Right renal pelvis (tissue), 4 donors: Measurements from ENCODE around the gene DNAH10. TPM values are rescaled to one million over a fixed set of nuclear protein-coding genes. Genes with fewer than 3 reads are reported as not detected.
A peak's percentile ranks its signal among the peaks of the same experiment; 100 is the strongest.

Source experiments
- DNase-seq, 4 donors: peaks; one replicate each; pipeline ENCODE4 v3.0.0-alpha.2; 2013; ENCODE audit warnings: low read depth in 4 of 4, low spot score in 3 of 4, missing footprints in 1 of 4
- polyA plus RNA-seq, 4 donors: library from polyadenylated mRNA; unstranded; fragments of 120-200 nt; gene quantifications; one replicate each; pipeline ENCODE4 v1.2.1, GENCODE V29; 2013; ENCODE audit not compliant: insufficient read length in 4 of 4

The DNAH10 gene, protein sequence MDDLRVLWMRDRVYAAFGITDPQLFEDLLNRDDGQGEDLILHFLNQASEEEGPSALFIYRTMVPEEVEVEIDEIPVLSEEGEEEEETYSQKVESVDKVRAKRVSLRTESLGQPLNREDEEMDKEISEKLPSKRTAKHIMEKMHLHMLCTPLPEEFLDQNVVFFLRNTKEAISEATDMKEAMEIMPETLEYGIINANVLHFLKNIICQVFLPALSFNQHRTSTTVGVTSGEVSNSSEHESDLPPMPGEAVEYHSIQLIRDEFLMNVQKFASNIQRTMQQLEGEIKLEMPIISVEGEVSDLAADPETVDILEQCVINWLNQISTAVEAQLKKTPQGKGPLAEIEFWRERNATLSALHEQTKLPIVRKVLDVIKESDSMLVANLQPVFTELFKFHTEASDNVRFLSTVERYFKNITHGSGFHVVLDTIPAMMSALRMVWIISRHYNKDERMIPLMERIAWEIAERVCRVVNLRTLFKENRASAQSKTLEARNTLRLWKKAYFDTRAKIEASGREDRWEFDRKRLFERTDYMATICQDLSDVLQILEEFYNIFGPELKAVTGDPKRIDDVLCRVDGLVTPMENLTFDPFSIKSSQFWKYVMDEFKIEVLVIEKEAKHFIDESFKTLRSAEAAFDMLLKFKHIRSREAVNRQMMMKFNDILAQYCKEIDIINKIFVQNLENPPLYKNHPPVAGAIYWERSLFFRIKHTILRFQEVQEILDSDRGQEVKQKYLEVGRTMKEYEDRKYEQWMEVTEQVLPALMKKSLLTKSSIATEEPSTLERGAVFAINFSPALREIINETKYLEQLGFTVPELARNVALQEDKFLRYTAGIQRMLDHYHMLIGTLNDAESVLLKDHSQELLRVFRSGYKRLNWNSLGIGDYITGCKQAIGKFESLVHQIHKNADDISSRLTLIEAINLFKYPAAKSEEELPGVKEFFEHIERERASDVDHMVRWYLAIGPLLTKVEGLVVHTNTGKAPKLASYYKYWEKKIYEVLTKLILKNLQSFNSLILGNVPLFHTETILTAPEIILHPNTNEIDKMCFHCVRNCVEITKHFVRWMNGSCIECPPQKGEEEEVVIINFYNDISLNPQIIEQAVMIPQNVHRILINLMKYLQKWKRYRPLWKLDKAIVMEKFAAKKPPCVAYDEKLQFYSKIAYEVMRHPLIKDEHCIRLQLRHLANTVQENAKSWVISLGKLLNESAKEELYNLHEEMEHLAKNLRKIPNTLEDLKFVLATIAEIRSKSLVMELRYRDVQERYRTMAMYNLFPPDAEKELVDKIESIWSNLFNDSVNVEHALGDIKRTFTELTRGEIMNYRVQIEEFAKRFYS (N-terminal part only)
- polyA plus RNA-seq = 1 to 10 TPM; 4.5 to 5.5 (median 4.8) TPM

DNA sequence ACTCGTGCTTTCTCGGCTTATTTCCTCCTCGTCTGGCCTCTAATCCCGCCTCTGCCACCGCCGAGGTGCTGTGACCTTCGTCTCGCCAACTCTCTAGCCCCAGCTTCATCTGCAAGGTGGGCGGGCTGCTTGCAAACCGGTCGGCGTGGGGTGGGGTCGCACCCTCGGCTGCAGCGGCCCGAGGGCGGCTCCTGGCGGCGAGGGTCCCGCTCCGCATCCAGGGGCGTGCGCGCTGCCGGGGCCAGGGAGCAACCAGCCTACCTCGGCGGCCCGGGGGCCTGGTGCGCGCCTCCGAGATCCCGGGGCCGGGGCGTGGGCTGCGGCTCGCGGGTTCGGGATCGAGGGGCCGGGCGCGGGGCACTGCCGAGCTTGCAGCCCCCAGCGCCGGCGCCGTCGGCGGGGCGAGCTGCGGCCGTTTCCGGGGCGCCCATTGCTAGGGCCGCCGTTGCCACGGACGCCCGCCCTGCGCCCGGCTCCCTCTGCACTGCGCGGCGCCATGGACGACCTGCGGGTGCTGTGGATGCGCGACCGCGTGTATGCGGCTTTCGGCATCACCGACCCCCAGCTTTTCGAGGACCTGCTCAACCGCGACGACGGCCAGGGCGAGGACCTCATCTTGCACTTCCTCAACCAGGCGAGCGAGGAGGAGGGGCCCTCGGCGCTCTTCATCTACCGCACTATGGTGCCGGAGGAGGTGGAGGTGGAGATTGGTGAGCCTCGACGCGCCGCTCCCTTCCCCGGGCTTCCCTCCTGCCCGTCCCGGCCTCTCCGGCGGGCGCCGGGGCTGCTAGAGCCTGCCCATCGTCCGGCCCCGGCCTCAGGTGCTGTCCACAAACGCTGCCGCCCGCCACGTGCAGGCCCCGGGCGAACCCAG is at the start of gene DNAH10:
DNAH10 (plus strand) TSS at position 461 of the 874 bp plus-strand sequence; CDS start at position 497, 36 bp downstream.
- DNase-seq = peak; percentile 18 to 35 (median 31)

DNA sequence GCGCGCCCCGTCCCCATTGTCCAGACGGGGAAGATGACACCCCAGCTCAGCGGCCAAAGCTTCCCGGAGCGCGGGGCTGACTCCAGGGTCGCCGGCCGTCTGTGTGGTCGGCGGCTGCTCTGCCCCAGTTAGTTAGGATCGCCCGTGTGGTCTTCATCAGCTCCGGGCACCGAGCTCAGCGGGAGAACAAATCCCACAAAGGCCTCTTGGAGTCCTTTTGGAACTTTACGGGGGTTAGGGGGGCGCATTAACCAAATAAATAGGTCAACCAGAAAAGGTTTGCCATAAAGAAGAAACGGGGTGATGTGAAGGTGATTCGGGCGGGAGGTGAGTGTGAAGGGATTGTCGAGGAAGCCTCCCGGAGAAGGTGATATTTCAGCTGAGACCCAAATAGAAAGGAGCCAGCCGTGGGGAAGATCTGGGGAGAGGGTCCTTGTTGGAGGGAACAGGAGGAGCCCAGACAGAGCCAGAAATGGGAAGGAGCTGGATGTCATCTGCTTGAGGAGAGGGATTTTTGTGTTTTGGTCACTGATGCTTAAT is 49.3 kb upstream of the DNAH10 start:
- DNase-seq = no peak

DNA sequence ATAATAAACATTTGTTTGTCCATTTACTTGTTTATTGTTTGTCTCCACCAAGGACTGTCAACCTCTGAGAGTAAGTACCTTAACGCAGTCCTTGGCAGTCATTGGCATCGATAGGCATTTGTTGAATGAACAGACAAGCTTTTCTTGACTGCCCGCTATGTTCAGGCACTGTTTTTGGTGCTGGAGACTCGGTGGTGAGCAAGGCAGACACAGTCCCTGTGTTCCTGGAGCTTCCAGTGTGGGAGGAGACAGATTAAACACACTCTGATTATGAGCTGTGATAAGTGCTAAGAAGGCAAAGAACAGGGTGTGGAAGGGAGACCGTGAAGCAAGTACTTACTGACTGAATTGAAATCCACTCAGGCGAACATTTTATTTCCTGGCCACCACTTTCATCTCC is 48.7 kb upstream of the DNAH10 start:
- no peak for DNase-seq

DNA sequence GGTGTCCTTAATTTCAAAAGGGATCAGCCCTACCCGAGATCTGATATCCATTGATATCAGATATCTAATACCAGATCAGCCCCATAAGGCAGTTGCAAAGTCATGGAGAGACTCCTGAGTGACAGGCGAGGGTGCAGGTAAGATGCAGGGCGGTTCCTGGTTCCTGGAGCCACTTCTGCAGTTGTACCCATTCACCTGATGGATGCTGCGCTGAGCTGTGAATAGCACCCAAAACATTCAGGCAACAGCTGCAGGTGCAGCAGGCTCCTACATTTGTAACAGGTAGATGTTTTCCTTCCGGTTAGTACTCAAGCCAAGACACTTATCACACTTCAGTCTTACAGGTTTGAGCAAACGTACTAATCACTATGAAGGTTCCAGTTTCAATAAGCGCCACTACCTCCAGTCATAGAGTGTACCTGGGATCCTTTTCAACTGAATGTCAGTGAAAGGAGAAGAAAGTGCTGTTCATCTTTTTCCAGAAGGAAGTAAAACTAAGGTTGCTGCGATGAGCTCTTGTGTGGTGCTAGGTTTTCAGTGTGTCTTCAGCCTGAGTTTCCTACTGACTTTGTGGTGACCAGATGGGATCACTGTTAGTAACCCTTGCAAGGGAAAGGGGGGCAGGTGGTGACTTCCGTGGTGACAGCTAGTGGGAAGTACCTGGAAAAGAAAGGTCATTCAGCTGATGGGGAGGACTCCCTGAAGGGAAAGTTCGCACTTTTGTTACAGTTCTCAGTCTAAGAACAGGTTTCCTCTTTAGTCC is 48.1 kb upstream of the DNAH10 start:
- DNase-seq = no peak

DNA sequence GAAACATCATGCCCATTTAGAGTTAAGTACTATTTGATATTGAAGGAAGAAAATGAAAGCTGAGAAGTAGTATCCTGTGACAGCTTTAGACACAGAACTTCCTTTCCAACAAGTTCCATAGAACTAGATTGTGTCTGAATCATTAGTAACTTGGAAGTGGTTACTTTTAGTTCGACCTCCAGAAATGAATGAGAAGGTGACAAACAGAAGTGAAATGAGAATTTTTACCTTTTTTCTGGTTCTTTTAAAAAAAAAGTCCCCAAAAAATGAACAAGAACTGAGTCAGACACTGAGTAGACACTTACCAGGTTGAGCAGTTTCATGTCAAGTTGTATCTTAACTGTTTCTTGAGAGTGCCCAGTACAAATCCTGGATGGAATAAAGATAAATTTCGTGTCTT is 46.9 kb upstream of the DNAH10 start:
- DNase-seq = no peak

DNA sequence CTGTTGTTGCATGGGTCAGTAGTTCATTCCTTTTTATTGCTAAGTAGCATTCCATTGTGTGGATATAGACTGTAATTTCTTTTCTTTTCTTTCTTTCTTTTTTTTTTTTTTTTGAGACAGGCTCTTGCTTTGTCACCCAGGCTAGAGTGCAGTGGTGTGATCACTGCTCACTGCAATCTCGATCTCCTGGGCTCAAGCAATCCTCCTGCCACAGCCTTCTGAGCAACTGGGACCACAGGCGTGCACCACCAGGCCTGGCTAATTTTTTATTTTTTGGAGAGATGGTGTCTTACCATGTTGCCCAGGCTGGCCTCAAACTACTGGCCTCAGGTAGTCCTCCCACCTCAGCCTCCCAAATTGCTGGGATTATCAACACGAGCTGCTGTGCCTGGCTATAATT is 44.8 kb upstream of the DNAH10 start:
- DNase-seq = no peak

DNA sequence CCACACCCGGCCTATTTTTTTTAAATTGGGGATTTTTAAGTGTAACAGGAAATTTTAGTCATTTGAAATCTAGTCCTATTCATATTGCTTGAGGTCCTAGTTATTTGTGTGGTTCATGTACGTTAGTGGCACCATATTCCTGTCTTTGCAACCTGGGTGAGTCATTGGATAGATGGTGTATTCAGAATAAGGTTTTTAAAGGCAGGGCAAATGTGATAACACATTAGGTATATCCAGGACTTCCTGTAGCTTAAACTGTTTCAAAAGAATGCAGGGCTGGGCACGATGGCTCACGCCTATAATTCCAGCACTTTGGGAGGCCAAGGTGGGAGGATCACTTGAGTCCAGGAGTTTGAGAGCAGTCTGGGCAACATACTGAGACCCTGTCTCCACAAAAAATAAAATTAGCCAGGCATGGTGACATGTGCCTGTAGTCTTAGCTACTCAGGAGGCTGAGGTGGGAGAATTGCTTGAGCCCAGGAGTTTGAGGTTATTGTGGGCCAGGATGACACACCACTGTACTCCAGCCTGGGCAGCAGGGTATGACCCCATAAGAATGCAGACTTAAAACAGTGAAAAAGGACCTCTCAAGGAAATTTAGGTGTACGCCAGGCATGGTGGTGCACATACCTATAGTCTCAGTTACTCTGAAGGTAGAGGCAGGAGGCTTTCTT is 41.8 kb upstream of the DNAH10 start:
- DNase-seq = no peak

DNA sequence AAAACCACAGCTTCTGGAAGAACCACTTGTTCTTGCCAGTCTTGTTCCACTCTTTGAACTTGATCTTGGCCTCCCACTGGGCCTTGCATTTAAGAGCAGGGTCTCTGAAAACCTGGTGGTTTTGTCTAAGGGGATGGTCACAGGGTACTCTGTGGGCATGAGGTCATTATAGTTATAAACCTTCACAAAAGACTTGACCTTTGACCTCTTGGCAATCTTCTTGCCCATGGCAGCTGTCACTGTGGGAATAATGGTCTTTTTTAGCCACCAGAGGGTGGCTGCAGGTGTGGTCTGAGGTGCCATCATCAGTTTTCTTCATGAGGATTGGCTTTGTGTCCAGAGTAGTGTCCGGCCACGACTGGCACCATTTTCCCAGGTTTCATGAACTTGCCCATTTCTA is 40.9 kb upstream of the DNAH10 start:
- no peak for DNase-seq

DNA sequence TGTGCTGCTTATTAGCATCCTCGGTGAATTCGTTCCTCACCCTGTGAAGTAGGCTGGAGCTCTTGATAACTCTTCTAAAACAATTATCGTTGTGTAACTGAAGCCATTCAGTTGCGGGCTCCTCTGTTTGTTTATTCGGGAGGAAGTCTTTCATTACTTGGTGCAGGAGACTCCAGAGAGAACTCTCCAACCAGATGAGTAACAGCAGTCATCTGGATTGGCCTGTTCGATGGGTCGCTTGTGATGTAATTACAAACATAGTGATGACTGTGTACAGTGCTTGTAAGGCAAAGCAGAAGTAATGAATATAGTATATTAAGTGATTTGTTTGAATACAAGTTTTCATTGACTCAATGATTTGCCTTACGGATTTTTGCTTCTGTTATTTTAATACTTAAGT is 39.1 kb upstream of the DNAH10 start:
- no peak for DNase-seq

DNA sequence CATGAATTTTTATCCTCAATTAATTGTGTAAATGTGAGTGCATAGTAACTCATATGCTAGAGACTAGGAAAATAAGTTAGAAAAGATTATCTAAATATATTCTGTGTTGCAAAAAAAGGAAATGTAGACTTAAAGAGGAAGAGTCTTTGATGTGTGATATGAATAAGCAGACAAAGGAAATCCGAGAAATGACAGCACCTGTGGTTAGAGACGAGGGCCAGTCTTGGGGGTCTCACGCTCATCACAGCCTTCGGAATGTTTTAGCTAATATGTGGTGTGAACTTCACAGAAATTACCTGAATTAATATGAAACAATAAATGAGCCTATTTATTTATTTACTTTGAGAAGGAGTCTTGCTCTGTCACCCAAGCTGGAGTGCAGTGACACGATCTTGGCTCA is 38.3 kb upstream of the DNAH10 start:
- no peak for DNase-seq

DNA sequence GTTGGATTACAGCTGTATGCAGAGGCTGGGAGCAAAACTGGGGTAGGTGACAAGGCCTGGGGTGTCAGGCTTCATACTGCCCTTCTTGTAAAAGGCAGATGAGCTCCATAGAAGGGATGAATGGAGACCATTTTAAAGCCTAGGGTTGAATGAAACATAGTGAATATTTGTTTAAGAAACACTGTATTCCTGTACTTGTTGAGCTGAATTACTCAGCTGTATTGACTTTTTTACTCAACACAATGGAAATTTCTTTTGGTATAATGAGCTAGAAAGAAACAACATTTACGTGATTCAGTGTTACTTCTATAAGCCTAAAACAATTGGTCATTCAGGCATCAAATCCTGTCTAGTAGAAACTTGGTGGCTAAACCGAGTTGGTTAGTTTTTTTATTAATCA is 35.9 kb upstream of the DNAH10 start:
- DNase-seq = no peak

DNA sequence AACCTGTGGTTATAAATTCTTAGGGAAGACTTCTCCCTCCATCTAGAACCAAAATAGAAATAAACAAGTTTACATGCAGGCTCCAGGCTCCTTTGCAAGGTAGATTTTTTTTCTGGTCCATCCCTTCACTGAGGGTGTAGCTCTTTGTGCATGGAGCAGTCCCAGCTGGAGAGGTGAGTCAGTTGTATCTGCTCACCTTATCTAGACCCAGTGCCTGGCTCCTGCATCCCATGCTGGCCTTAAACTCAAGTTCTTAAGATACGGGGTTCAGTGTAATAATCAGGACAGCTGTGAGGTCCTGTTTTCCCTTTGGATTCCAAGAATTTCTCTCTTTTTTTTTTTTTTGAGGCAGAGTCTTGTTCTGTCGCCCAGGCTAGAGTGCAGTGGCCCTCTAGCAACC is 35.1 kb upstream of the DNAH10 start:
- no peak for DNase-seq

DNA sequence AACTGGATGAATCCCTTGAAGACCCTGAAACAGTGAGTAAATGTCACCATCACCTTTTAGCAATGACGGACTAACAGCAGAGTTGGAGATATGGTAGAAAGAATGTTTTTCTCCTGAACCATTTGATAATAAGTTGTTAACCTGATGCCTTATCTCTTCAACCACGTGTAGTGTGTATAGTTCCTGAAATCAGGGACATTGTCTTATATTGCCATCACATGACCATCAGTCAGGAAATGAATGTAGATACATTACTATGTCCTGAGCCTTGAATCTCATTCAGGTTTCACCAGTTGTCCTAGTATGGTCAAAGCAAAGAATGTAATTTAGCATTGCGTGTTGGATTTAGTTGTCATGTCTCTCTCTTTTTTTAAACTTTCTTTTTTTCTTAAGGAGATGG is 34.2 kb upstream of the DNAH10 start:
- DNase-seq = no peak

DNA sequence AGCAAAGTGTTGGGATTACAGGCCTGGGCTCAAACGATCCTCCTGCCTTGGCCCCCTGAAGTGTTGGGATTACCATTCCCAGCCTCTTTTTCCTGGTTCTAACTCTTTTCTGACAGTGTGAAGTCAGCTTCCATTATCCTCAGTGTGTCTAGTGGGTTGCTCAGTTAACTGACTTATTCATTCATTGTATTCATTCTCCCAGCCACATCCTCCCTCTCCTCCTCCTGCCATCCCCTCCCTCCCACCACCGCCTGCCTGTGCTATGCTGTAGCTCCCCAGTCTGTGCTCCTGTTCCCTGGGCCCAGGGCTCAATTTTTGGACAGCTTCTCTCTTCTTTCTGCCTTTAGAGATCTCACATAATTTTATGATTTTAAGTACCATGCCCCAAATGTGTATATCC is 30.5 kb upstream of the DNAH10 start:
- no peak for DNase-seq

DNA sequence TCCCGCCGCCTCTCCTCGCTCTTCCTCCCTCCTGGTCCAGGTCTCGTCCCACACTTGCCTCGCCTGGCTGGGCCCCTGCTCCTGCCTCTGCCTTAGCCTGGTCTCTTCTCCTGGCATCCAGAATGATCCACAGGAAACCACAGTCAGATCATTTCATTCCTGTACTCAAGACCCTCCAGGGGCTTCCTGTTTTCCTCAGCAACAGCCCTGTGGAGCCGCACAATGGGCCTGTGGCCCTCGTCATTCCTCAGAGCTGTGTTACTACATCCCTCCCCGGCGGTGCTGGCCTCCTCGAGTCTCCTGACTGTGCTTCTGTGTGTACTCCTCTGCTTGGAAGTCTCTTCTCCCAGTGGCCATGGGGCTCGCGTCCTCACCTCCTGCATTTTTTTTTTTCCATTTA is 29.9 kb upstream of the DNAH10 start:
- no peak for DNase-seq

DNA sequence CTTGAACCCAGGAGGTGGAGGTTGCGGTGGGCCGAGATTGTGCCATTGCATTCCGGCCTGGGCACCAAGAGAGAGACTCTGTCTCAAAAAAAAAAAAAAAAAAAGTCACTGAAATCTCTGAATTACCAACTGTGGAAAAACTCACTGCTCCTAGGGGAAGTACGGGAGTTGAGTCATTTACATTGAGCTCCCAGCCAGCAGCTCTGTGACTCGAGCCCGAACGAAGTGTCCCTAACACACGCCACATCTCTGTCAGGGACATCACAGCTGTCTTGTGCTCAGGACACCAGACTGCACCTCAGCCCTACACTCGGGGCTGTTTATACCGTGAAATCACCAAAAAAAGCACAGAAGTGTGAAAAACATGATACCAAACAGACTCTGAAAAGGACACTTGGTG is 28.9 kb upstream of the DNAH10 start:
- no peak for DNase-seq

DNA sequence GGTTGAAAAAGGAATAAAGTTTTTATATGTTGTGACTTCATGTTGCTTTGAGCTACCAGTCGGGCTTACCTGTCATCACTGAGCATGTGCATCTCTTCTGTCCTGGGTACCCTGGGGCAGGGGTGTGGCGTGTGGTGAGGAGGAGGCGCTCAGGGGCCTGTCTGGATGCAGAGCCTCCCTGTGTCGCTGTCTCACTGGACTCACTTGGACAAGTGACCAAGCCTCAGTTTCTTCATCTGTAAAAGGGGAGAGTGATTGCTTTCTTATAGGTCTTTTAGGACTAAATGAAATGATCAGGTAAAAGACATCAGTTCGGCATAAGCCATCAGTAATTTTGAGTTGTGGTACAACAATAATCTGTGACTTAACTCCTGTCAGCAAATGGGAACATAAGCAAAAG is 27.8 kb upstream of the DNAH10 start:
- no peak for DNase-seq

DNA sequence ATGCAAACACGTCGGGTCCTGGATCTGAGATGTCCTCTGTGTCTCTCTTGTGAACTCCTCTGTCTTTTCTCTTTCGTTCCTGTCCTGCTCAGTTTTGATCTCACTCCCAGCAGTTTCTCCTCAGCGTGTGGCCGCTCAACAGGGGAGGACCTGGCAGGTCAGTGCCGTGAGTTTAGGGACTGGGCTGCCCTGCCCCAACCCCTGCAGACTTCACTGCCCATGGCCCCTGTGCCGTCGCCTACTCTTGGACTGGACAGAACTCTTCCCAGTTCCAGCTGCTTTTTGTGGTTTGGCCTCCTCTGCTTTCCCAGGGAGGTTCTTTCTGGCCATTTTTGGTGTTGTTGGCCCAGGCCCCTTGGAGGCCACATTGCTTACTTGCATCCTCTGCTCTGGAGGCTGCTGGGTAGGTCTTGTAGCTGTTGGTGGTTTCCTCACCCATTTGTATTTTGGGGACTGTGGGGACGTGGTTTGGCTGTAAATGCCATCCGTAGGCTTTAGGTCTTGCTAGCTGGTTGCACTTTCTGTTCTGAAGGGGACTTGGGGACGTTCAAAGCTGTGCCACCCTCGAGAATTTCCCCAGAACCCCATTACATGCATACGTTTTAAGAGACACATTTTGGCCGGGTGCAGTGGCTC is 20.0 kb upstream of the DNAH10 start:
- no peak for DNase-seq
